G401 (cell line): ENCODE measurements around the gene TAS2R38. TPM values are rescaled to one million over a fixed set of nuclear protein-coding genes. Genes with fewer than 3 reads are reported as not detected.

Source experiments
- DNase-seq: peaks from one replicate; pipeline ENCODE4 v3.0.0-alpha.2; 2015; ENCODE audit warnings: low spot score
- in situ Hi-C: cut with HindIII; loops from 2 replicates; pipeline ENCODE4 v1.10.0; 2016; ENCODE audit warnings: low sequenced_read_pairs, mixed read lengths
- total RNA-seq: library from RNA; depleted of rRNA; stranded (reverse); fragments of >200 nt; shearing (Covaris generic); gene quantifications from 2 replicates; pipeline ENCODE4 v1.2.3, GENCODE V29; 2014

The TAS2R38 gene
- total RNA-seq, 1 experiment from 2014 or later, result not detected

DNA sequence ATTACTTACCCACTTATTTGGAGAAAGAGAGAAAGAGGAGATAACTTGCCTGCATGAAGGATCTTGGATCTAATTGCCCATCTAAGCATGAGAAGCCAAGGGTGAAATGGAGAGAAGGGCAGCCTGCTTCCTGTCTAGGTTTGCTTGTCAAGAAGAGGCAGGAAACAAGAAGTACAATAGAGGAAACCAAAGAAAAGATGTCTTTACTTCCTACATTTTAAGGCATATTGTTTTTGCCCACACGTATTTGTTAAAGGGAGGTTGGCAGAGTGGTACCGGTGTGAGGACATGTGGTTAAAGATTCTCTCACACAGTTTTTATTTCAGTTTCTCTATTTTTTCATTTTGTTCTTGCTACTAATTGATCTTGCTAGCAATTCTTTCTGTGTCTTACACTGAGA, 6.0 kb upstream of the TAS2R38 start:
- no peak for DNase-seq
- in situ Hi-C loops, result no loop called here

DNA sequence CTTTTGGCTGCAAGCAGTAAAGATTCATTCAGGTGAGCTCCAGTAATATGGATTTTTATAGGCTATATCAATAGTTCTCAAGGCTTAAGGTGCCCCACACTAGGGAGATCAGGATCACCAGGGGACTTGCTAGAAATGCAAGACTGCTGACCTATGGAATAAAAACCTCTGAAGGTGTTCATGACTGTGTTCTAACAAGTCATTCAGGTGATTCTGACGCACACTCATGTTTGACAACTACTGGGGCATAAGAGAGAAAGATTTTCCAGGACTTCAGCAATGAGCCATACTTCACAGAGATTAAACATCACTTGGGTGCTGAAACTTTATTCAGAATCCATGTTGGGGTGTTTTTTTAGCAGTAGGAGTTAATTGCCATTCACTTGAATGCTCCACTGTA, 4.8 kb upstream of the TAS2R38 start:
- DNase-seq, result no peak
- in situ Hi-C loops, result no loop called here

DNA sequence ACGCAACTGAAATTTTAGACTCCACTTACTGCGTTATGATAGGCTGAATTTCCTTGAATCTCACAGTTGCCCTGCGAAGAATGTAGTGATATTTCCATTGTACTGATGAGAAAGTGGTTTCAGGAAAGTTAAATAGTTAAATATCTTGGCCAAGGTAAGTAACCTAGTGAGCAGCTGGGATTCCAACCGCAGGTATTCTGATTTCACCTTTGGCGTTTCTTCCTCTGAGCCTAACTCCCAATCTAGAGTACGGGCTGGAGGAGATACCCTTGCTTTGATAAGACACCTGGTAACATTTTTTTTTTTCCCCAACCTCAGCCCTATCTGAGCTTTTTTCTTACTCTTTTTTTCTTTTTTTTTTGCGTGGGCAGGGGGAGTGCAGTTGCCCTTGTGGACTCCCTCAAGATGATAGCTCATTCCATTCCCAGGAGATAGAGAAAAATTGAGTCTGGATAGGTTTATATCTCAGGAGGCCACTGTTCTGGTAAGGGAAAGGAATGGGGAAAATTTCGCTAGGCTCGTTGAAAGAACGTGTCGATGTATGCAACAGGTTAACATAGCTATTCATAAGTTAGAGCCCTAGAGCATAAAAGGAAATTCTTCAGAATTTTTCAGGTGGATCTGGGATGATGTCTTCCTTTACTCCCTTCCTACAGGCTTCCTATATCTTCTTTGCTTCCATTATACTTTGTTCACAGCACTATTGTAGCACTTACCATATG, 3.1 kb upstream of the TAS2R38 start:
- DNase-seq, result no peak
- in situ Hi-C loops, result no loop called here

DNA sequence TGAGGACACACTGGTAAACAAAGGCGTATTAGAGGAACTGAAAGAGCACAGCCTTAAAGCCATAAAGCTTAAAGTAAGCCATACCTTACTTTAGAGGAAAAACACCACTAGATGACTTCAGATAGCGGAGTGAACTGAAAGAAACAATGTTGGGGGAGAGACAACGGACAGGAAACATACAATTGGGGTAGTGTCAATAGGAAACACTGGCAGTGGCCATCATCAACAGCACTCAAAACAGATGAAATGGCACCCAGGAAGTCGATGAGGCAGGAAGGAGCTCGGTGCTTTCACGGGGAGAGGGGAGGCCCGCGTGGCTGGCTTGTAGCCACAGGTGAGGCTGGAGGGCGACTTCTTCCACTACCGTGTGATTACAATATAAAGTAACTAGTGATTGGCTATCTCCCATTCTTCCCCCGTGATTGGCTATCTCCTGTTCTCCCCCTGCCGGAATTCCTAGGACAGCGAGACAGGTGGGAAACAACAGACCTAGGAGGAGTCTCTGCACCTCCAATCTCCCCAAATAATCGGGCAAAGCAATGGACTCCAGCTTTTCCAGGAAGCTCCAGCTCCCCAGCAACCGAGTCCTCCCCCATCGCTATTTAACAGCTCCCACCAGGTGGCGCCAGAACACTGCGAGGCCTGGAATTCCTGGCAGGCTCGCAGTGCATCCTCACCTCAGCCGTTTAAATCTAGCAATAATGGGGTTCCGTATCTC, 2.4 kb upstream of the TAS2R38 start:
- in situ Hi-C loops, result no loop called here
- DNase-seq, result peak; percentile 73

DNA sequence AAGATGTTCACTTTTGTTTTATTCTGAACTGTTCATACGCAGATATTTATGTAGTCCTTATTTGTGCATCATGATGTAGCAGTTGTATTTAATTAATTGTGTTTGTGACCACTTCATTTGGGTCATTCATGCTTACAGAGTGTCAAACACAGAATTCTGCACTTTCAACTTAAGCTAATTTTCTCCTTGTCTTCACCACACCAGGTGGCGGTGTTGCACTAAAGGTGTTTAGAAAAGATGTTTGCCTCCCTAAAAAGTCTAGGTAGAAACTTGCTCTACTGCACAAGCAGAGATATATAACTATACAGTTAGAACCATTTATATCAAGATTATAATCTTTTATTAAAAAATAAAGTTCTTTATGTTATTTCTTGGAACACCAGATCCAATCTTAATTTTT, 1.3 kb upstream of the TAS2R38 start:
- in situ Hi-C loops, result no loop called here
- no peak for DNase-seq

DNA sequence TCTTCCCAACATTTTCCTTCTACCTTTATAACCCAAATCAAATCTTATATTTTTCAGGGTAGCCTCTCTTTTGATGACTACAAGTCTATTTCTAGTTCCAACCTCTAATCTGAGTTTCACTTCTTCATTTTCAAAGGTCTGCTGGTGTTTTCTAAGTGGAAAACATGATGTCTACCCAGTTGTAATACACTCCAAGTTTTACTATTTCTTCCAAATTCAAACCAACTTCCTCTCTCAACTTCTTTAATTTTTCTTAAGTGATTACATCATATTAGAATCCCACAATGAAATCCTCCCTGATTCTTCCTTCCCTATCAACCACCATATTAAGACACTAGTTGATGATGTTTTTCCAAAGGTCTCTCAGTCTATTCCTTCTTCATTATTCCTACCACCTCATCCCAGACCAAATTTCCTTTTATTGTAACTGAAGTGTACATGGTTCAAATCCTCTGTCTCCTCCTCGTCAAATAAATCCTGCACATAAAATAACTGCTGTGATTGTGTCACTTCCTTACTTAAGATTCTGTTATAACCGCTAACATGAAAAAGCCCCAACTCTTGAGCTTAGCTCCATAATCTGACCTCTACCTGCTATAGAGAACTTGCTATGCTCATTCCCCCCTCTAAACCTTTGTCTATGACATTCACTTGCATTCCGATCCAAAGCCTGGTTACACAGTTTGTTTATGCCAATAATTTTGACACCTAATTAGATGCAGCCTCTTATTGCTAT, 12.7 kb downstream of the TAS2R38 start:
- no peak for DNase-seq
- in situ Hi-C loops, result no loop called here

DNA sequence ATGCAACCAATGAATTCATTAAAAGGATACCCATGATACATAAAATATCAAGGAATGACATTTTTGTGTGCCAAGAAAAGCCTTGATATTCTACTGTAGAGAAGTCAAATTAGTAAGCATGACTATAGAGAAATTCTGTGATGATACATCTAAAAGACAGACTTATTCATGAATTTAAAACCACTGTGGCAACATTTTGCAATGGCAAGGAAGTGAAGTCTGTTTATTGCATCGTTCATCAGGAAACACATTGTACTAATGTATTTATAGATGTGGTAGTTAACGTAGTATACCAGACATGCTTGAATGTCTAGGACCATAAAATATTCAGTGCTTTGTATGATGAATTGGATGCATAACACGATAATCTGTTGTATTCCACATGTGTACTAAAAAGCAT, 17.5 kb downstream of the TAS2R38 start:
- in situ Hi-C loops, result no loop called here
- no peak for DNase-seq

DNA sequence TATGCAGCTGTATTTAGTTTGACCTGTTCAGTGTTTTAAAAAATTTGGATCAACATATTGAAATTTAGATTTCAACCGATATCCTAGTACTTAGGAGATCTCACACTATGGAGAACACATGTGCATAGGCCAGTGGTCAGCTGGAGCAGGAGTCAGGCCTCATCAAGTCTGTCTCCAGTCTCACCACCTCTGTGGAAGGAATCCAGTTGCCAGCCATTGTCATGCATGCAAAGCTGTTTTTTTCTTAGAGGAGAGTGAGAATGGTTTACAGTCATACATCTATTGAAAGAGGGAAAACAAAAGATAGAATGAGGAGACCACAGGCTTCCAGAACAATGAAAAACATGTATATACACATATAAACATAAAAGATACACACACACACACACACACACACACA, 19.2 kb downstream of the TAS2R38 start:
- in situ Hi-C loops, result no loop called here
- no peak for DNase-seq

DNA sequence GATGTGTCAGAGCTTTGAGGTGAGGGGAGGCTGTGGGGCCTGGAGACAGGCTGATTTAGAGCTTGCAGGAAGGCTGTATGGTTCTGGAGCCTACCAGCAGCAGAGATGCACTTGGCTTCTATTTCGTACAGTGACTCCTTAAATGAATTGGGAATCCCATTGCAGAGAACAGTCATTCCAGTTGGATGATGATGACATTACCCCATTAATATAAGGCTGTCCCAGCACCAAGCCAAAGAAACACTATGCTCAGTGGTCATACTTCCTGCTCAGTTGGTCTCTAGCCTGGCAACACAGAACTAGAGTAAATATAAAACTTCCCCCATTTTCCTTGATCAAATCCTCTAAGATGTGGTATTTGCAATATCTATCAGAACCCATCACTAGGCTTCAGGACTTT, 21.1 kb downstream of the TAS2R38 start:
- DNase-seq, result no peak
- in situ Hi-C loops, result no loop called here

DNA sequence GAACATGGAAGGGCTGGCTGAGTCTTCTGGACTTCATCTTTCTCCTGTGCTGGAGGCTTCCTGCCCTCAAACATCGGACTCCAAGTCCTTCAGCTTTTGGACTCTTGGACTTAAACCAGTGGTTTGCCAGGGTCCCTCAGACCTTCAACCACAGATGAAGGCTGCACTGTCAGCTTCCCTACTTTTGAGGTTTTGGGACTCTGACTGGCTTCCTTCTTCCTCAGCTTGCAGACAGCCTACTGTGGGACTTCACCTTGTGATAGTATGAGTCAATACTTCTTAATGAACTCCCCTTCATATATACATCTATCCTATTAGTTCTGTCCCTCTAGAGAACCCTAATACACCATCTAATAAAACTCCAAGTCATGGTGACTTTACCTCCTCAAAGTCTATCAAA, 22.8 kb downstream of the TAS2R38 start:
- no peak for DNase-seq
- in situ Hi-C loops, result no loop called here

DNA sequence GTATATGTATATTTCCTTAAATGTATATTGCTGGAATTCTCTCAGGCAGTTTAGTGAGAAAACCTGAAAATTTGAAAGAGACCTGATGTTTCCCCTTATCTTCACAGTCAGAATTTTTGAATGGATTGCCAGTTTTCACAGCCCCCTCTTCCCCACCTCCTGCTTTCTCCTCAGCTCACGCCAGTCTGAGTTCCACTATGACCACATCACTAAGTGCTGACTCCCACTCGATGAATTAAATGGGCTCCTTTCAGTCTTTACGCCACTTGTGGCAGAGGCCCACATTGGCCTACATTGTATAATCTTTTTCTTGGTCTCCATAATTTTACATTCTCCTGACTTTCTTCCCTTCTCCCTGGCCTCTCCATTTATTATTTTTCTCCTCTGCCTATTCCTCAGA, 23.7 kb downstream of the TAS2R38 start:
- in situ Hi-C loops, result no loop called here
- no peak for DNase-seq

DNA sequence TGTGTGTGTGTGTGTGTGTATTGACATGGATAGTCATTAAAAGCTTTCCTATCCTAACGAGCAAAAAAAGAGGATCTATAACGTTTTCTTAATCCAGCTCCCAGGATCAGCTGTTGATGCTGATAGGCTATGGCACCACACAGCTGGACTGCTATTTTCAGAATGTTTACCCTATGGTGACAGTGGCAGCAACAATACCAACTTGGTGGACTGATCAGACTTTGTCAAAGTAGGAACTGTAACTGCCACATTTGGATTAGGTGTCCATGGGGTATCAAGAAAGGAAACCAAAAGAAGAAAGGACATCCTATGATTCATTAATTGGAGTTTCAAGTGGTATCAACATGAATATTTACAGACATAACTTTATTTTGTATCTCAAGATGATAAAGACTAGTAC, 24.1 kb downstream of the TAS2R38 start:
- in situ Hi-C loops, result no loop called here

DNA sequence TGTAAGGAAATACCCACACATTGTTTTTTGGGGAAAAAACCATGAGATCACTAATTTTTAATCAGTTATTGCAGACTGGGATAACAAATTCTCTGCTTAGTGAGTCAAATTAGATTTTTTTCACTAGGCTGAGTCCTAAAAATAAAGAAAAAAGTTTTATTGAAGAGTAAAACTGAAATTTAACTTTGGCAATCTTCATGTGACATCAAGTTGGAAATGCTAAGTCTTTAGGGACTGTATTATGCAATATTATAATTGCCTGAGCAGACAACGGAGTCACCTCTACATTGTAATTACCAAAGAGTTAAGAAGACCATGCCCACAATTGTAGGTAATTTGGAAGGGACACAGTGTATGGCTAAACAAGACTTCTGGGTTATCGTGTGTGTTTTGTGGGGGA, 24.6 kb downstream of the TAS2R38 start:
- no peak for DNase-seq
- in situ Hi-C loops, result no loop called here

More for the DNA sequence above, 24.1 kb downstream of the TAS2R38 start:
- no peak for DNase-seq

DNA sequence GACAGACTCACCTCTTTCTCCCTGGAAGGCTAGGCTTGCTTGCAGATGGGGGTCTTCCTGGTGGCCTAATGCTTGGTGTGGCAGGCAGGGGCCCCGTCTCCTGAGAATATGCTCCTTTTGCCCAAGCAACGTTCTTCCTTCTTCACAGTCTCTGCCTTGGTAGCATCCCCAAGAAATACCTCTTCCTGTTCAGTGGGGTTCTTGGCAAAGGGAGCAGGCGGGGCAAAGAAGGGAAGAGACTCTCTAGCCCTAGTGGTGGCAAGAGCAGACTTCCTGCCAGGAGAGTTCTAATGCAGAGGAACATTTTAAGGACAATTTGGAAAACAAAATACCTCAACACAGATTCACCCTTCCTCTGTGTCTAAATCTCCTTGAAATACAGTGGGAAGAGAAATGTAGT, 26.8 kb downstream of the TAS2R38 start, which contains the start of gene CLEC5A:
CLEC5A (minus strand) TSS at position 179 of the 400 bp plus-strand sequence. CDS start 682 bp downstream, outside the sequence.
- in situ Hi-C loops, result no loop called here
- DNase-seq, result no peak

DNA sequence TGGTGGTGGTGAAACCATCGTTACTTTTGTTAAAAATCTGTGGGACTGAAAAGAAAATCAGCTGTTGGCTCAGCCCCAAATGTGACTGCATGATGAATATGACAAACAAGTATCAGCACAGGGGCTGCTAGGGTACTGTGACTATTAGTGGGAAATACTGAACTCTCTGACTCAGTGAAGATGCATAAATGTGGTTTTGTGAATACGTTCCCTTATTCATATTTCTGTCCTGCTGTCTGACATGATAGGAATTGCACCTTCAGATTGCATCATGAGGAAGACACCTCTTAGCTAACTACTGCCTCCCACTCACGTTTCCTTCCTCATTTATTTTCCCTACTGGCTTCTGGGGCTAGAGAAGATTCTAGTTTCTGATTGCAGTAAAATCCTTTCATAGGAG, 28.2 kb downstream of the TAS2R38 start:
- no peak for DNase-seq
- in situ Hi-C loops, result no loop called here

DNA sequence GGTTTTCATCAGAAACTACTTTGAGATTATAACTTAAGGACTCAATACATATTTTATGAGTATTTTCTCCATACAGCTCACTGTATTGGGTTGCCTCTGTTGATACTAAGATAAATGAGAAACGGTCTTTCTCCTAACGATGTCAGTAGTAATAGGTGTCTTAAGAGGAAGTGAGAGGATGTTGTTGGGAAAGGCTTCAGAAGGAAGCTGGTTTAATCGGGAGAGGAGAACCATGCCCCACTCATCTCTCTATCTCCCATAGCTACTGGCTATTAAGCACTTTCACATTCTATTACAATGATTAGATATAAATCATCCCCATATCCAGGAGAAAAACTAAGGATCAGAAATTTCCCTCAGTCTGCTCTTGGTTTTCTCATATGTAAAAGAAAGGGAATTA, 28.8 kb downstream of the TAS2R38 start:
- in situ Hi-C loops, result no loop called here
- no peak for DNase-seq

DNA sequence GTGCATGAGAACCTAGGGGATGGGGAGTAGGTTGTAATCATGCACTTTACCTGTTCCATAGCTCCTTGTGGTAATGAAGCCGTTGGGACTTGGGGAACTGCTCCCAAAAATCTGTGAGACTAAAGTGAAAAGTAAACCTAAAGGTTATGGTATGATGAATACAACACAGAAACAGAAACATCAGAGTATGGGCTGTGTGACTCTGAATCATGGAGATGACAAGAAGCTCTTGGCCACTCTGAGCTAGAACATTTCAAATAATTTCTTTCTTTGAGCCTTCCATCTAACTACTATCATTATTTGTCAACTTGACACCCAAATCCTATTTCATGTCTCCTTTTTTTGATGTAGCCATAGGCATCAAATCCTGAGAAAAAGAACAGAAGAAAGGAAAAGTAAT, 29.7 kb downstream of the TAS2R38 start:
- in situ Hi-C loops, result no loop called here
- no peak for DNase-seq

DNA sequence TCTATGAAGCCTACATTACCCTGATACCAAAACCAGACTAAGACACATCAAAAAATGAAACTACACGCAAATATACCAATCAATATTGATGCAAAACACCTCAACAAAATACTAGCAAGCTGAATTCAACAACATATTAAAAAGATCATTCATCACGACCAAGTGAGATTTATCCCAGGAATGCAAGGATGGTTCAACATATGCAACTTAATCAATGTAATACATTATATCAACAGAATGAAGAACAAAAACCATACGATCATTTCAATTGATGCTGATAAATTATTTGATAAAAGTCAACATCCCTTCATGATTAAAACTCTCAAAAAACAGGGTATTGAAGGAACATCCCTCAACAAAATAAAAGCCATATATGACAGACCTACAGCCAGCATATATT, 32.5 kb downstream of the TAS2R38 start:
- DNase-seq, result no peak
- in situ Hi-C loops, result no loop called here

DNA sequence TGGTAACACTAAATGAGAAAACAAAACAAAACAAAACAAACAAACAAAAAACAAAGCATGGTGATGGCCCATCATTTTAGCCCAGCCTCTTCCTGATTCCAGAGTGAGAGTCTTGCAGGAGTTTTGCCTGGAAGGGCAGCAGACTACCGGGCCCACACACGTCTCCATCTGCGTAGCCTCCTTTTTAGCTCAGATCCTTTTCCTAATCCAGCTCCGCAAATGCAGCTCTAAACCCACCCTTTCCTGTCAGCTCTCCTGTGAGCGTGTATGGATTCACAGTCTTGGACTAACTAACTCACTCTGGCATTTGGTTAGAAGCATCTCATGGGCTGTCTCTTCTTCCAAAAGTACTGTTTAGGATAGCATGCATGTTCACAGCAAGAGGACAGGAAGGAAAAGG, 43.4 kb downstream of the TAS2R38 start:
- DNase-seq, result no peak

DNA sequence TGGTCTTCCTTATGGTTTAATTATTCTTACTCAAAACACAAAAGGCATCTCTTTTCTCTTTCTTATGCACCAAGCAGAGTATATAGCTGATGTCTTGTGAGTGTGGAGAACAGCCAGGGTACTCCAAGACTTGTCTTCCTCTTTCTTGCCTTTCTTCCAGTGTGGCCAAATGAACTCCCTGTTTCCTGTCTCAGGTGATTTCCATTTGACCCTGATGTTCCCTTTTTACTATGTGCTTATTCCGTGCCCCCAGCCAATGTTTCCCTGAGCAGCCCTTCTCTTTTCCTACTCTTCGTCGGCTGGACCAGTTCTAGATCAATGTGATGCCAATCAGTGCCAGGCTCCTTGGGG, 44.8 kb downstream of the TAS2R38 start:
- in situ Hi-C loops, result no loop called here
- no peak for DNase-seq

More for the DNA sequence above, 43.4 kb downstream of the TAS2R38 start:
- in situ Hi-C loops, result no loop called here
